HepG2 (cell line): ENCODE results near the gene TRPV2. TPM values are rescaled to one million over a fixed set of nuclear protein-coding genes. Genes with fewer than 3 reads are reported as not detected.

ENCODE experiments used
- DZIP1 ChIP-seq: sonication (generic); formaldehyde crosslinking; IDR thresholded peaks from 2 replicates; pipeline ENCODE4 v1.5.0; 2020; ENCODE audit warnings: mild to moderate bottlenecking, missing genetic modification reagents
- GFI1 ChIP-seq: sonication (generic); formaldehyde crosslinking; IDR thresholded peaks from 2 replicates; pipeline ENCODE4 v1.5.0; 2020; ENCODE audit warnings: missing genetic modification reagents, mild to moderate bottlenecking, borderline replicate concordance
- JARID2 ChIP-seq: sonication (generic); formaldehyde crosslinking; IDR thresholded peaks from 2 replicates; pipeline ENCODE4 v1.8.1; 2023; ENCODE audit warnings: missing genetic modification reagents, inconsistent platforms; ENCODE audit not compliant: insufficient replicate concordance
- MAFG ChIP-seq: sonication (generic); formaldehyde crosslinking; IDR thresholded peaks from 2 replicates; pipeline ENCODE4 v1.5.1; 2020; ENCODE audit warnings: mild to moderate bottlenecking, missing genetic modification reagents
- MEF2D ChIP-seq: sonication (generic); formaldehyde crosslinking; IDR thresholded peaks from 2 replicates; pipeline ENCODE4 v1.5.1; 2020; ENCODE audit warnings: mild to moderate bottlenecking, missing genetic modification reagents
- PRPF4 ChIP-seq: fragments of 200-400 bp; formaldehyde crosslinking; IDR thresholded peaks from 2 replicates; pipeline ENCODE4 v1.6.1; 2016; ENCODE audit warnings: low read length, low read depth; ENCODE audit not compliant: poor library complexity, severe bottlenecking
- RAD51 ChIP-seq: fragments of 450-650 bp; IDR thresholded peaks from 2 replicates; pipeline ENCODE4 v1.6.1; 2016; ENCODE audit warnings: borderline replicate concordance
- RFXAP ChIP-seq: sonication (generic); formaldehyde crosslinking; IDR thresholded peaks from 2 replicates; pipeline ENCODE4 v1.4.0; 2020; ENCODE audit warnings: missing genetic modification reagents, borderline replicate concordance
- SKIL ChIP-seq: sonication (generic); formaldehyde crosslinking; IDR thresholded peaks from 2 replicates; pipeline ENCODE4 v1.8.0; 2022; ENCODE audit warnings: missing genetic modification reagents, mild to moderate bottlenecking, moderate library complexity, borderline replicate concordance
- ZBTB42 ChIP-seq: sonication (generic); formaldehyde crosslinking; IDR thresholded peaks from 2 replicates; pipeline ENCODE4 v1.5.0; 2020; ENCODE audit warnings: mild to moderate bottlenecking, missing genetic modification reagents
- ZNF101 ChIP-seq: sonication (generic); formaldehyde crosslinking; IDR thresholded peaks from 2 replicates; pipeline ENCODE4 v1.4.0; 2020; ENCODE audit warnings: mild to moderate bottlenecking, low read depth, missing genetic modification reagents, borderline replicate concordance
- ZNF160 ChIP-seq: sonication (generic); formaldehyde crosslinking; IDR thresholded peaks from 2 replicates; pipeline ENCODE4 v1.8.0; 2022; ENCODE audit warnings: mild to moderate bottlenecking, inconsistent platforms, missing genetic modification reagents
- ZNF260 ChIP-seq: sonication (generic); formaldehyde crosslinking; IDR thresholded peaks from 2 replicates; pipeline ENCODE4 v1.4.0; 2020; ENCODE audit warnings: missing genetic modification reagents, low read depth, mild to moderate bottlenecking, borderline replicate concordance
- ZNF460 ChIP-seq: sonication (generic); formaldehyde crosslinking; IDR thresholded peaks from 2 replicates; pipeline ENCODE4 v1.5.1; 2020; ENCODE audit warnings: missing genetic modification reagents, mild to moderate bottlenecking, borderline replicate concordance
- ZNF468 ChIP-seq: sonication (generic); formaldehyde crosslinking; IDR thresholded peaks from 2 replicates; pipeline ENCODE4 v1.8.0; 2022; ENCODE audit warnings: mild to moderate bottlenecking, moderate library complexity, missing genetic modification reagents
- ZNF510 ChIP-seq: sonication (generic); formaldehyde crosslinking; IDR thresholded peaks from 2 replicates; pipeline ENCODE4 v1.4.0; 2020; ENCODE audit warnings: low read depth, mild to moderate bottlenecking, missing genetic modification reagents
- ZNF598 ChIP-seq: sonication (generic); formaldehyde crosslinking; IDR thresholded peaks from 2 replicates; pipeline ENCODE4 v1.5.1; 2020; ENCODE audit warnings: mild to moderate bottlenecking, missing genetic modification reagents, borderline replicate concordance
- ZNF777 ChIP-seq: sonication (generic); formaldehyde crosslinking; IDR thresholded peaks from 2 replicates; pipeline ENCODE4 v1.4.0; 2020; ENCODE audit warnings: missing genetic modification reagents
- ZNF878 ChIP-seq: sonication (generic); formaldehyde crosslinking; IDR thresholded peaks from 2 replicates; pipeline ENCODE4 v1.8.1; 2023; ENCODE audit warnings: mild to moderate bottlenecking, missing genetic modification reagents, moderate library complexity
- ZSCAN25 ChIP-seq: sonication (generic); formaldehyde crosslinking; IDR thresholded peaks from 2 replicates; pipeline ENCODE4 v1.8.0; 2022; ENCODE audit warnings: mild to moderate bottlenecking, missing genetic modification reagents
- polyA plus RNA-seq, 8 experiments: library from polyadenylated mRNA; depleted of rRNA in 3 of 8; stranded (reverse) in 7 of 8; unstranded in 1 of 8; fragments of >200 nt; fragmentation: Illumina TruSeq in 4 of 8; extraction: Trizol in 4 of 8; gene quantifications; 2 replicates each; pipeline versions ENCODE4 v1.2.1 to v1.2.3, GENCODE V29; 2011 to 2016; ENCODE audit warnings: low read depth in 4 of 8, missing spikeins in 1 of 8, mixed read lengths in 1 of 8; ENCODE audit not compliant: insufficient read depth in 1 of 8
- total RNA-seq, 5 experiments: library from RNA; depleted of rRNA; stranded (reverse); fragments of >200 nt; fragmentation: Illumina TruSeq; extraction: Trizol; gene quantifications; 2 replicates each; pipeline ENCODE4 v1.2.3, GENCODE V29; 2016; ENCODE audit warnings: low read depth in 1 of 5
- TF ChIP-seq, protein P1 (sequence below): sonication (generic); formaldehyde crosslinking; IDR thresholded peaks from 2 replicates; pipeline ENCODE4 v1.5.1; 2020; ENCODE audit warnings: mild to moderate bottlenecking, moderate library complexity, missing genetic modification reagents
- TF ChIP-seq, protein P2 (sequence below): sonication (generic); formaldehyde crosslinking; IDR thresholded peaks from 2 replicates; pipeline ENCODE4 v1.9.0; 2021; ENCODE audit warnings: missing genetic modification reagents, mild to moderate bottlenecking, borderline replicate concordance

TRPV2 gene
- total and polyA plus RNA-seq, 2 of the 13 experiments (the other 11 are each of a cell fraction or from before 2014, with no cell fraction given): 13.6 to 21.3 TPM

DNA sequence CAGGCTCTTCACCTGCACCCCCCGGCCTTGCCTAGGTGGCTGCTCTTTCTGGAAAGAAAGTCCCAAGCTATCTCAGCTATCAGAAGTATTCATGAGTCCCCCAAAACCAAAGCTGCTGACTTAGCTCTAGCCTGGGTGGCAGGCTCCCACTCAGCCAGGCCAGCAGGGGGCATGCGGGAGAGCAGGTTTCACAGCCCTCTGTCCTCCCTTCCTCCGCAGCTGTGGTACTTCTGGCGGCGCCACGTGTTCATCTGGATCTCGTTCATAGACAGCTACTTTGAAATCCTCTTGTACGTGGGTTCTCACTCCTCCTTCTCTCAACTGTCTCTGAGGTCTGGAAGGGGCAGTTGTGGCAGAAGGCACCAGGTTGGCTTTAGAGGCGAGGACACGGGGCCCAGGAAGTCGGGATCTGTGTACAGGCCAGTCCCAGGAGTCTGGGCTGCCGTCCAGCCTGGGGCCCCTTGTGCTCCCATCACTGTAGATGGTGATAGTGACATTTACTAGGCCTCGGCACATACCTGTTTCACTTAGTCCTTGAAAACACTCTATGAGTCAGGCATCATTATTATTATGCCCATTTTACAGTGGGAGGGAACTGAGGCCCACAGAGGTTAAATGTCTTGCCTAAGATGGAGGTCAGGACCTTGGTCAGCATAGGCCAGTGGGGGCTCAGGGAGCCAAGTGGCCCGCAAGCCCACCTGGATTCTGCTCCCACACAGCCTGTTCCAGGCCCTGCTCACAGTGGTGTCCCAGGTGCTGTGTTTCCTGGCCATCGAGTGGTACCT lies 12.9 kb downstream of the TRPV2 start (continued):
- TF ChIP-seq ZNF101 (no peak), MAFG (CRISPR knock-in tag) (no peak), SKIL (CRISPR knock-in tag) (no peak), RFXAP (CRISPR knock-in tag) (no peak), ZNF878 (CRISPR knock-in tag) (no peak), ZNF160 (no peak), JARID2 (CRISPR knock-in tag) (no peak), ZNF510 (CRISPR knock-in tag) (no peak), DZIP1 (CRISPR knock-in tag) (no peak), ZBTB42 (no peak), ZSCAN25 (peak; percentile 76; the same call in 1 of the 2 replicates), GFI1 (CRISPR knock-in tag) (no peak), ZNF598 (no peak), ZNF260 (CRISPR knock-in tag) (no peak), PRPF4 (no peak), MEF2D (0 out of 2 replicates have a peak, but pooled peaks have one; percentile 19), ZNF777 (CRISPR knock-in tag) (peak; percentile 64; the same call in 1 of the 2 replicates), ZNF468 (0 out of 2 replicates have a peak, but pooled peaks have one; percentile 38), RAD51 (no peak), ZNF460 (no peak)
- TF ChIP-seq, protein P1, sequence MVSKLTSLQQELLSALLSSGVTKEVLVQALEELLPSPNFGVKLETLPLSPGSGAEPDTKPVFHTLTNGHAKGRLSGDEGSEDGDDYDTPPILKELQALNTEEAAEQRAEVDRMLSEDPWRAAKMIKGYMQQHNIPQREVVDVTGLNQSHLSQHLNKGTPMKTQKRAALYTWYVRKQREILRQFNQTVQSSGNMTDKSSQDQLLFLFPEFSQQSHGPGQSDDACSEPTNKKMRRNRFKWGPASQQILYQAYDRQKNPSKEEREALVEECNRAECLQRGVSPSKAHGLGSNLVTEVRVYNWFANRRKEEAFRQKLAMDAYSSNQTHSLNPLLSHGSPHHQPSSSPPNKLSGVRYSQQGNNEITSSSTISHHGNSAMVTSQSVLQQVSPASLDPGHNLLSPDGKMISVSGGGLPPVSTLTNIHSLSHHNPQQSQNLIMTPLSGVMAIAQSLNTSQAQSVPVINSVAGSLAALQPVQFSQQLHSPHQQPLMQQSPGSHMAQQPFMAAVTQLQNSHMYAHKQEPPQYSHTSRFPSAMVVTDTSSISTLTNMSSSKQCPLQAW (CRISPR knock-in tag): no peak
- TF ChIP-seq, protein P2, sequence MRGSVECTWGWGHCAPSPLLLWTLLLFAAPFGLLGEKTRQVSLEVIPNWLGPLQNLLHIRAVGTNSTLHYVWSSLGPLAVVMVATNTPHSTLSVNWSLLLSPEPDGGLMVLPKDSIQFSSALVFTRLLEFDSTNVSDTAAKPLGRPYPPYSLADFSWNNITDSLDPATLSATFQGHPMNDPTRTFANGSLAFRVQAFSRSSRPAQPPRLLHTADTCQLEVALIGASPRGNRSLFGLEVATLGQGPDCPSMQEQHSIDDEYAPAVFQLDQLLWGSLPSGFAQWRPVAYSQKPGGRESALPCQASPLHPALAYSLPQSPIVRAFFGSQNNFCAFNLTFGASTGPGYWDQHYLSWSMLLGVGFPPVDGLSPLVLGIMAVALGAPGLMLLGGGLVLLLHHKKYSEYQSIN (CRISPR knock-in tag): no peak
